Measurements from ENCODE around the gene TKFC.

DNA sequence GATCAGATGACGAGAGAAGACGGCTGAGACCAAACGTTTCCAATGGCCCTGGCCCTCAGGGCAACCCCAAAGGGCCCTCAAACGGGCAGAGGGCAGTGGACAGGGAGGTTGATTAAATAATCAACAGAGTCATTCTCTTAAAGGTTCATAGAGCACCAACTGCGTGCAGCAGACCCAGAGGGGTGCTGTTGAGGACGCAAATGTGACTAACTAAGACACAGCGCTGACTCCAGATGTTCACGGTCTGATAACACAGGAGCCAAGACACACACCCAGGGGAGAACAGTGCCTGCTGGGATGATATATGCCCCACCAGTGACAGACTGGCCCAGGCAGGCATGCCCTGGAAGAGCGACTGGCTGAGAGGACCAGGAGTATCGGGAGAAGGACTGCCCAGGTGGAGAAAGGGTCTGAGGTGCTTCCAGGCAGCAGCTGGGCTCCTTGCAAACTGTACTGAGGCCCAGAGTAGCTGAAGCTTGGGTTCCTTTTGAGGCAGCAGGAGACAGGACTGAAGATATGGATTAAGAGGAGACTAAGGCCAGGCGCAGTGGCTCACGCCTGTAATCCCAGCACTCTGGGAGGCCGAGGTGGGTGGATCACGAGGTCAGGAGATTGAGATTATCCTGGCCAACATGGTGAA, 45.6 kb upstream of the TKFC start:
- TF ChIP-seq, protein P1, sequence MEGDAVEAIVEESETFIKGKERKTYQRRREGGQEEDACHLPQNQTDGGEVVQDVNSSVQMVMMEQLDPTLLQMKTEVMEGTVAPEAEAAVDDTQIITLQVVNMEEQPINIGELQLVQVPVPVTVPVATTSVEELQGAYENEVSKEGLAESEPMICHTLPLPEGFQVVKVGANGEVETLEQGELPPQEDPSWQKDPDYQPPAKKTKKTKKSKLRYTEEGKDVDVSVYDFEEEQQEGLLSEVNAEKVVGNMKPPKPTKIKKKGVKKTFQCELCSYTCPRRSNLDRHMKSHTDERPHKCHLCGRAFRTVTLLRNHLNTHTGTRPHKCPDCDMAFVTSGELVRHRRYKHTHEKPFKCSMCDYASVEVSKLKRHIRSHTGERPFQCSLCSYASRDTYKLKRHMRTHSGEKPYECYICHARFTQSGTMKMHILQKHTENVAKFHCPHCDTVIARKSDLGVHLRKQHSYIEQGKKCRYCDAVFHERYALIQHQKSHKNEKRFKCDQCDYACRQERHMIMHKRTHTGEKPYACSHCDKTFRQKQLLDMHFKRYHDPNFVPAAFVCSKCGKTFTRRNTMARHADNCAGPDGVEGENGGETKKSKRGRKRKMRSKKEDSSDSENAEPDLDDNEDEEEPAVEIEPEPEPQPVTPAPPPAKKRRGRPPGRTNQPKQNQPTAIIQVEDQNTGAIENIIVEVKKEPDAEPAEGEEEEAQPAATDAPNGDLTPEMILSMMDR (IDR thresholded peaks at IDR 0.05 in 4 of 5, conservative IDR thresholded peaks at IDR 0.05 in 1 of 5), result no peak
- no peak for TF ChIP-seq POLR2A (IDR thresholded peaks at IDR 0.05)
